Small intestine (tissue), 7 donors: ENCODE measurements around the gene TANGO6. TPM values are rescaled to one million over a fixed set of nuclear protein-coding genes. Genes with fewer than 3 reads are reported as not detected.

Experiments used
- DNase-seq, 2 donors: peaks; one replicate each; pipeline versions ENCODE4 v3.0.0 to v3.0.0-alpha.2; 2013
- FAIRE-seq: peaks from 2 replicates; lab custom pipeline; 2012; peaks lifted over from hg19 to GRCh38; lab: Jason Lieb, UNC
- H3K27ac ChIP-seq, 3 donors: one replicate each; pipeline ENCODE4 v1.5.1; 2013; ENCODE audit warnings: low read length in 2 of 3, mild to moderate bottlenecking in 2 of 3, control low read depth in 1 of 3, inconsistent platforms in 1 of 3, low read depth in 1 of 3, moderate library complexity in 1 of 3
- H3K27me3 ChIP-seq, 3 donors: one replicate each; pipeline ENCODE4 v1.6.1; 2013; ENCODE audit warnings: low read length in 3 of 3, inconsistent platforms in 1 of 3; ENCODE audit not compliant: control insufficient read depth in 3 of 3, insufficient read depth in 3 of 3
- H3K36me3 ChIP-seq, 3 donors: one replicate each; pipeline ENCODE4 v1.6.1; 2013; ENCODE audit warnings: low read length in 3 of 3, inconsistent platforms in 1 of 3, low read depth in 1 of 3, mild to moderate bottlenecking in 1 of 3, moderate library complexity in 1 of 3; ENCODE audit not compliant: control insufficient read depth in 3 of 3, insufficient read depth in 2 of 3
- H3K4me1 ChIP-seq, 3 donors: one replicate each; pipeline ENCODE4 v1.6.1; 2013; ENCODE audit warnings: low read length in 2 of 3, inconsistent platforms in 1 of 3, low read depth in 1 of 3, mild to moderate bottlenecking in 1 of 3, moderate library complexity in 1 of 3; ENCODE audit not compliant: control insufficient read depth in 3 of 3, insufficient read depth in 2 of 3
- H3K4me3 ChIP-seq, 3 donors: one replicate each; pipeline ENCODE4 v1.5.1; 2013; ENCODE audit warnings: low read length in 3 of 3, control low read depth in 1 of 3, inconsistent platforms in 1 of 3, low read depth in 1 of 3, mild to moderate bottlenecking in 1 of 3, moderate library complexity in 1 of 3
- H3K9me3 ChIP-seq, 2 donors: one replicate each; pipeline ENCODE4 v1.6.1; 2013; ENCODE audit warnings: low read depth in 1 of 2, low read length in 1 of 2; ENCODE audit not compliant: control insufficient read depth in 2 of 2, insufficient read depth in 1 of 2
- WGBS, 3 donors: extraction: QIAGEN DNeasy Blood & Tissue Kit; methylation state at CpG; one replicate each; pipeline ENCODE4 v1.1.7; 2013; 5-methylcytosine and 5-hydroxymethylcytosine counted together
- polyA plus RNA-seq, 4 donors: library from polyadenylated mRNA; stranded (reverse) in 3 of 4; unstranded in 1 of 4; fragments of 200-250 nt in 3 of 4; fragments of 120-200 nt in 1 of 4; gene quantifications; one replicate each; pipeline versions ENCODE4 v1.2.1 to v1.2.3, GENCODE V29; 2013
- donor health status: healthy with polysubstance abuse.
- donor health status: control.
- donor health status: control.
- donor health status: Bipolar disorder and iron deficiency.
- donor health status: healthy.

TANGO6 gene
- polyA plus RNA-seq, 4 donors, result 0.67 to 7.7 (median 2.9) TPM

GRCh38 chr16:68961778-68962402 is 118.6 kb downstream of the TANGO6 start:
- WGBS, 3 donors, result 85 to 97% (median 92%) methylated on average over 4 of the region's 4 CpGs
- Histone ChIP-seq H3K4me3 (no peak overlapping the region), H3K27ac (no peak overlapping the region), H3K4me1 (no peaks in the 10 kb centered on the region), H3K27me3 (no peaks in the 10 kb centered on the region), H3K9me3 (peaks cover 0 to 1% of the 10 kb centered on the region in 2 donors), H3K36me3 (peaks cover 0 to 3% (median 0%) of the 10 kb centered on the region in 3 donors)
- DNase-seq, result no peak
- FAIRE-seq, result no peak

DNA sequence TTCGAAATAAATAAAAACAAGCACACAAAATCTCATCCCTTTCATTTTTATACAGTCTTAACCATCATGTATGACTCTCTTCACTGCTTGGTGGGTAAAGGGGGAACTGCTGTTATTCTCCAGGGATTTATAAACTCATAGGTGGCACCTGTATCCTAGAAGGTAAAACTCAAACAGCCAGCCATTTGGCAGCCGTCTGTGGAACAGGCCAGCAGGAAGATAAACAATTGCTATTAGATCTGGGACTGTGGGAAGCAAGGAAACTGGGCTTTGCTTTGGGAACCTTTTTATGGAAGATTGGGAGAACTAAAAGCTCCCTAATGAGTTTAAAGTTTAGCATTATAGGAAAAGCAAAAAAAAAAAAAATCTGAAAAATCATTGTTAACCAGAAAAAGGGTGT is 126.0 kb downstream of the TANGO6 start:
- no peak for DNase-seq
- Histone ChIP-seq H3K4me1 (peaks cover 0 to 10% (median 0%) of the 10 kb centered on the region in 3 donors), H3K27ac (no peak overlapping the region), H3K4me3 (no peak overlapping the region), H3K27me3 (no peaks in the 10 kb centered on the region), H3K36me3 (peaks cover 0 to 3% (median 0%) of the 10 kb centered on the region in 3 donors), H3K9me3 (no peaks in the 10 kb centered on the region)
- FAIRE-seq, result no peak
- WGBS, 3 donors, result 78 to 85% (median 84%) methylated on average over 2 of the region's 2 CpGs

DNA sequence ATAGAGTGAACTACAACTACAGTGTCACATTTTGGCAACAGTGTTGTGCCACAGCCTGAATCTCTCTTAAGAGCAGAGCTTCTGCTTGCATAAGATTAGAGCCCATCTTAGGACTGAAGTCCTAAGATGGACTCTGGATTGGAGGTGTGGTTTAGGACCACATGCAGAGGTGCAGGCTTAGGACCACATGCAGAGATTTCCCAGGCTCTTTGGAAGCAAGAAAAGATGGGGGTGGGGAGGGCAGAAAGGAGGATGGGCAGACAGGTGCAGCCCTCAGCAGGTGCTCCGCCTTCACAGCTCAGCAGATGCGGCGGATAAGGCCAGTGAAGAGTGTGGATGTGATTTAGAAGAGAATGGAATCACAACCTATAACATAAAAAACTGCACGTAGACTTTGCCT is 128.7 kb downstream of the TANGO6 start:
- FAIRE-seq, result no peak
- H3K4me3 ChIP-seq, result no peak overlapping the region
- peak in 1 of 2 donors; percentile 29 for DNase-seq
- peaks cover 0 to 6% (median 5%) of the 10 kb centered on the region in 3 donors for H3K36me3 ChIP-seq
- H3K4me1 ChIP-seq, result peaks cover 0 to 10% (median 0%) of the 10 kb centered on the region in 3 donors
- no peaks in the 10 kb centered on the region for H3K9me3 ChIP-seq
- 75 to 88% (median 75%) methylated on average over 4 of the region's 4 CpGs for WGBS, 3 donors
- no peak overlapping the region for H3K27ac ChIP-seq
- H3K27me3 ChIP-seq, result no peaks in the 10 kb centered on the region

DNA sequence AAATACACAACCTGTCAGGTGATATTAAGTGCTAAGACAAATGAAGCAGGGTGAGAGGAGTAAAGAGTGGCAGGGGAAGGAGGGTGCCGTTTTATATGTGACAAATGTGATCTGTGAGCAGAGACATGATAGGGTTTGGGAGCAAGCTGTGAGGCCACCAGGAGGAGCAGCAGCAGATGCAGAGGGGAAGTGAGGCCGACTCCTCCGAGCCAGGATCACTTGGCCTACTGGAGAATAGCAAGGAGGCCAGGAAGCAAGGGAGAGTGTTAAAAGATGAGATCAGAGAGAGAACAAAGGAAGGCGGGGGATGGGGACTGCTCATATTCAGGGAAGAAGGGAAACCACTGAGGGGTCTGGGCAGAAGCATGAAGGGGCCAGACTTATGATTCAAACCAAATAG is 129.4 kb downstream of the TANGO6 start:
- Histone ChIP-seq H3K27me3 (no peaks in the 10 kb centered on the region), H3K4me1 (peaks cover 0 to 10% (median 0%) of the 10 kb centered on the region in 3 donors), H3K9me3 (no peaks in the 10 kb centered on the region), H3K36me3 (peaks cover 0 to 9% (median 5%) of the 10 kb centered on the region in 3 donors), H3K27ac (no peak overlapping the region), H3K4me3 (no peak overlapping the region)
- DNase-seq (peak; percentile 34 to 38), FAIRE-seq (no peak)
- WGBS, 3 donors, result 37 to 54% (median 47%) methylated on average over 4 of the region's 4 CpGs

- H3K27me3 ChIP-seq, result no peaks in the 10 kb centered on the region
- H3K36me3 ChIP-seq, result peaks cover 0 to 11% (median 5%) of the 10 kb centered on the region in 3 donors
- no peak overlapping the region for H3K27ac ChIP-seq
- WGBS, 3 donors, result 83 to 92% (median 91%) methylated on average over 7 of the region's 7 CpGs
- DNase-seq (no peak), FAIRE-seq (no peak)
- H3K4me1 ChIP-seq, result peaks cover 0 to 10% (median 0%) of the 10 kb centered on the region in 3 donors
- no peak overlapping the region for H3K4me3 ChIP-seq
- no peaks in the 10 kb centered on the region for H3K9me3 ChIP-seq
Measured at GRCh38 chr16:68973611-68974120, 130.3 kb downstream of the TANGO6 start.

GRCh38 chr16:68978303-68978954 is 135.1 kb downstream of the TANGO6 start:
- Histone ChIP-seq H3K4me3 (no peak overlapping the region), H3K27me3 (no peaks in the 10 kb centered on the region), H3K36me3 (peaks cover 0 to 15% (median 5%) of the 10 kb centered on the region in 3 donors), H3K4me1 (no peaks in the 10 kb centered on the region), H3K9me3 (no peaks in the 10 kb centered on the region), H3K27ac (no peak overlapping the region)
- WGBS, 3 donors, result 75 to 92% (median 78%) methylated on average over 2 of the region's 2 CpGs
- FAIRE-seq (no peak), DNase-seq (no peak)

DNA sequence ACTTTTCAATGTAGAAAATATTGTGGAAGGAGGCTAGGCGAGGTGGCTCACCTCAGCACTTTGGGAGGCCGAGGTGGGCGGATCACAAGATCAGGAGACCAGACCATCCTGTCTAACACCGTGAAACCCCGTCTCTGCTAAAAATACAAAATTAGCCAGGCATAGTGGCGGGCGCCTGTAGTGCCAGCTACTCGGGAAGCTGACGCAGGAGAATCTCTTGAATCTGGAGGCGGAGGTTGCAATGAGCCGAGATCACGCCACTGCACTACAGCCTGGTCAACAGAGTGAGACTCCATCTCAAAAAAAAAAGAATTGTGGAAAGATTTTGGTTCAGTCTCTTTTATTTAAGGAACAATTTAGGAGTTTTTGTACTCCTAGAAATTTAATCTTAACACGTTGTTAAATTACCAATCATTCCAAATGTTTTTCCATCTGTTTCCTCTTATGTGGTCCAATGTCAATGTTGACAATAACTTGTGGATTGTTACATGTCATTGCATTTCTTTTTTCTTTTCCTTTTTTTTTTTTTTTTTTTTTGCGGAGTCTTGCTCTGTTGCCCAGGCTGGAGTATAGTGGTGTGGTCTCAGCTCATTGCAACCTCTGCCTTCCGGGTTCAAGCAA is 137.5 kb downstream of the TANGO6 start:
- DNase-seq, result no peak
- Histone ChIP-seq H3K4me3 (no peak overlapping the region), H3K27ac (no peak overlapping the region), H3K4me1 (no peaks in the 10 kb centered on the region), H3K9me3 (no peaks in the 10 kb centered on the region), H3K36me3 (peaks cover 0 to 9% (median 0%) of the 10 kb centered on the region in 3 donors), H3K27me3 (no peaks in the 10 kb centered on the region)
- no peak for FAIRE-seq
- 95 to 99% (median 98%) methylated on average over 15 of the region's 15 CpGs for WGBS, 3 donors

DNA sequence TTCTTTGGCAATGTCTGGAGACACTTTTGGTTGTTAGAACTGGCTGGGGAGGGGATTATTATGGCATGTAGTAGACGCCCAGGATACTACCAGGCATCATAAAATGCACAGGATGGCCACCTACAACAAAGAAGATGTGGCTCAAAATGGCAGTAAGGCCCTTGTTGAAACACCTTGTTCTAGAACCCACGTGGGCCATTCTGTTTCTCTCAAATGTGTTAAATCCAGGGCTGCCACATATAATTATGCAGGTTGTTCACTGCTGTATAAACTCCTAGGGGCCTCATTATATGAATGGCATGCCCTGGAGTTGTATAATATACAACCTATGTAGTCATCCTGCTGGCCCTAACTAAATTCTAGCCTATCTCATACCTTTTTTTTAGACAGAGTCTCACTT is 138.6 kb downstream of the TANGO6 start:
- no peaks in the 10 kb centered on the region for H3K27me3 ChIP-seq
- WGBS, 3 donors, result 88 to 100% (median 94%) methylated on average over 2 of the region's 2 CpGs
- DNase-seq (no peak), FAIRE-seq (no peak)
- no peak overlapping the region for H3K4me3 ChIP-seq
- H3K36me3 ChIP-seq, result peaks cover 0 to 9% (median 0%) of the 10 kb centered on the region in 3 donors
- H3K4me1 ChIP-seq, result no peaks in the 10 kb centered on the region
- H3K27ac ChIP-seq, result no peak overlapping the region
- H3K9me3 ChIP-seq, result no peaks in the 10 kb centered on the region
